Measurements from ENCODE around the gene ZNF525.
A peak's percentile ranks its signal among the peaks of the same experiment; 100 is the strongest.

DNA sequence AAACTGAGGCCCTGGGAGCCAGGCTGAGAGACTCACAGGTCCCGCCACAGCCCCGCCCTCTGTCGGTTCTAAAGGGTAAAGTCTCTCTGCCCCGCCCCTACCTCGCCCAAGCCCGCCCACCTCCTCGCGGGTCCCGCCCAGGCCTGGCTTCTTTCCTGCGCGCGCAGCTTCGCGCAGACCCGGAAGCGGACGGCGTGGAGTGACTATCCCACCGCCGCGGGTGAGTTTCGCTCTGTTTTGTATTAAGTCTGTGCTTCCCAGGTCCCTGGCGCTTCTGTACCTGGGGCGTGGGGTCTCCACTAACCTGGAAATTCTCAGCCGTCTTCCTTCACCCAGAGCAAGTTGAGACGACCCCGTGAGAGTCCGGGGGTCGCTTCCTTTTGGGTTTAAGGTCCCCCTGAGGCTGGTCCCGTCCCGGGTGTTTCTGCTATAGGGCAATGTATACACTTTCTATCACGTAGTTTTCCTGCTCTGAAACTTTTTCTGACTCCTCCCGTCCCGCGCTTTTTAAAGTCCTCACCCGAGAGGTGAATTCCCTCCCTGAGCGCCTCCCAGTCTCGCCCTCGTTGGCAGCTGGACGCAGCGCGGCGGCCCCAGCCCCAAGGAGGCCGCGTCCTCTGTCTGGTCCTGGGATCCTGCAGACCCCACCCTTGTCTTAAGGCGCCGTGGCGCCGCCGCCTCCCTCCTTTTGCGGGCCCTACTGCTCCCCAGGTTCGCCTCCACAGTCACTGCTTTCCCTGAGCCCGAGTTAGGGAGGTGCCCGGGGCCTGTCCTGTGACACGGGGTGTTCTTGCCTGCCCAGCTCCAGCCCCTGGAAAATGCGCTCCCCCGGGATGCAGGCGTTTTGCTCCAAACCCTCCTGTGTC is 29.7 kb downstream of the ZNF525 start, which contains the start of gene ZNF765:
- TF ChIP-seq CTCF (IDR thresholded peaks at IDR 0.05) (peak; percentile 22 to 62), EP300 (IDR thresholded peaks at IDR 0.05) (no peak)
